OCI-LY3 (cell line): Measurements from ENCODE around the gene KCNIP1.

Experiments
- H2AFZ ChIP-seq: fragments of 200-600, 300-600 bp; shearing (Covaris generic); 2 replicates; pipeline ENCODE4 v1.6.0; 2014; ENCODE audit warnings: antibody characterized with exemption, low read depth, low read length
- H3K27ac ChIP-seq: fragments of 200-600, 300-600 bp; sonication (generic); 2 replicates; pipeline ENCODE4 v1.5.1; 2014; ENCODE audit warnings: mild to moderate bottlenecking, low read length, moderate library complexity, mixed read lengths
- H3K27me3 ChIP-seq: fragments of 200-600, 300-600 bp; sonication (generic); 2 replicates; pipeline ENCODE4 v1.6.1; 2014; ENCODE audit warnings: low read depth, low read length, mixed read lengths
- H3K36me3 ChIP-seq: fragments of 200-600, 300-600 bp; sonication (generic); replicated peaks from 2 replicates; pipeline ENCODE3; 2014; ENCODE audit warnings: low read depth, low read length, mixed read lengths
- H3K4me1 ChIP-seq: fragments of 300-600, 200-600 bp; sonication (generic); 2 replicates; pipeline ENCODE4 v1.6.1; 2014; ENCODE audit warnings: low read length, mixed read lengths
- H3K4me2 ChIP-seq: fragments of 200-600, 300-600 bp; sonication (generic); 2 replicates; pipeline ENCODE4 v1.6.1; 2014; ENCODE audit warnings: low read length, mixed read lengths
- H3K4me3 ChIP-seq: fragments of 300-600, 200-600 bp; sonication (generic); 2 replicates; pipeline ENCODE4 v1.5.1; 2014; ENCODE audit warnings: antibody characterized with exemption, mild to moderate bottlenecking, low read length, moderate library complexity
- H3K79me2 ChIP-seq: fragments of 300-600, 200-600 bp; shearing (Covaris generic); 2 replicates; pipeline ENCODE4 v1.6.1; 2014; ENCODE audit warnings: mild to moderate bottlenecking, low read length, mixed read lengths
- H3K9ac ChIP-seq: fragments of 300-600, 200-600 bp; shearing (Covaris generic); 2 replicates; pipeline ENCODE4 v1.6.0; 2014; ENCODE audit warnings: mild to moderate bottlenecking, low read length, moderate library complexity
- H3K9me3 ChIP-seq: fragments of 200-600, 300-600 bp; shearing (Covaris generic); 2 replicates; pipeline ENCODE4 v1.6.1; 2014; ENCODE audit warnings: low read length, mixed read lengths; ENCODE audit not compliant: insufficient read depth
- H4K20me1 ChIP-seq: fragments of 200-600, 300-600 bp; sonication (generic); 2 replicates; pipeline ENCODE4 v1.6.1; 2016; ENCODE audit warnings: low read length, mixed read lengths; ENCODE audit not compliant: insufficient read depth
- CTCF ChIP-seq: fragments of 200-600, 300-600 bp; sonication (generic); IDR thresholded peaks from 2 replicates; pipeline ENCODE4 v1.5.1; 2014; ENCODE audit warnings: antibody characterized with exemption, low read length, low read depth
- EZH2phosphoT487 ChIP-seq: fragments of 200-600 bp; shearing (Covaris generic); IDR thresholded peaks from 2 replicates; pipeline ENCODE4 v1.6.1; 2018; ENCODE audit warnings: antibody characterized with exemption, mixed run types, low read depth

Gene KCNIP1

GRCh38 chr5:170781946-170782345, 278.1 kb downstream of the KCNIP1 start:
- H3K4me3 ChIP-seq, result no peak overlapping the region
- H3K9ac ChIP-seq, result no peak overlapping the region
- H3K4me2 ChIP-seq, result no peak overlapping the region
- H4K20me1 ChIP-seq, result 0 out of 2 replicates have a peak, but pooled peaks cover 1% of the 10 kb centered on the region
- no peak for TF ChIP-seq CTCF
- no peak for TF ChIP-seq EZH2phosphoT487
- no peaks in the 10 kb centered on the region for H3K79me2 ChIP-seq
- peaks cover 7% of the 10 kb centered on the region for H3K4me1 ChIP-seq
- no peaks in the 10 kb centered on the region for H3K9me3 ChIP-seq
- H3K27ac ChIP-seq, result no peak overlapping the region
- H3K36me3 ChIP-seq, result no peaks in the 10 kb centered on the region
- H2AFZ ChIP-seq, result no peak overlapping the region
- peaks cover 93% of the 10 kb centered on the region for H3K27me3 ChIP-seq

- H3K79me2 ChIP-seq, result no peaks in the 10 kb centered on the region
- H3K4me2 ChIP-seq, result no peak overlapping the region
- H3K9me3 ChIP-seq, result no peaks in the 10 kb centered on the region
- H3K4me1 ChIP-seq, result 0 out of 2 replicates have a peak, but pooled peaks cover 5% of the 10 kb centered on the region
- no peak for TF ChIP-seq CTCF
- TF ChIP-seq EZH2phosphoT487, result no peak
- H4K20me1 ChIP-seq, result no peaks in the 10 kb centered on the region
- no peak overlapping the region for H3K4me3 ChIP-seq
- no peaks in the 10 kb centered on the region for H3K36me3 ChIP-seq
- H3K27me3 ChIP-seq, result peaks cover 92% of the 10 kb centered on the region
- H2AFZ ChIP-seq, result no peak overlapping the region
- H3K9ac ChIP-seq, result no peak overlapping the region
- H3K27ac ChIP-seq, result no peak overlapping the region
These were observed 278.6 kb downstream of the KCNIP1 start for GRCh38 chr5:170782438-170782837.

- H3K9me3 ChIP-seq, result no peaks in the 10 kb centered on the region
These were observed 279.9 kb downstream of the KCNIP1 start, which contains the start of gene GABRP for GRCh38 chr5:170783498-170784247. TSS of gene GABRP (plus strand) at chr5:170783725. CDS start at chr5:170788616, 4,891 bp downstream.

More at GRCh38 chr5:170783498-170784247, 279.9 kb downstream of the KCNIP1 start, which contains the start of gene GABRP:
- no peak for TF ChIP-seq CTCF
- no peak for TF ChIP-seq EZH2phosphoT487
- Histone ChIP-seq H3K4me2 (no peak within 1 kb of the TSS), H3K4me1 (0 out of 2 replicates have a peak, but pooled peaks cover 5% of the 10 kb centered on the region), H2AFZ (no peak within 1 kb of the TSS), H3K79me2 (no peaks in the 10 kb centered on the region), H3K27me3 (peaks cover 86% of the 10 kb centered on the region), H3K4me3 (no peak within 1 kb of the TSS), H4K20me1 (no peaks in the 10 kb centered on the region), H3K27ac (no peak within 1 kb of the TSS), H3K36me3 (no peaks in the 10 kb centered on the region), H3K9ac (no peak within 1 kb of the TSS)
